GM23338 (cell line): ENCODE results near the gene TPP2. TPM values are rescaled to one million over a fixed set of nuclear protein-coding genes. Genes with fewer than 3 reads are reported as not detected.

Experiments
- CREB1 ChIP-seq: fragments of 250-450 bp; sonication (Bioruptor Pico); IDR thresholded peaks from 2 replicates; pipeline ENCODE4 v1.5.0; 2020; ENCODE audit warnings: low read depth, mild to moderate bottlenecking, moderate library complexity
- EZH2 ChIP-seq: fragments of 200-600 bp; sonication (generic); IDR thresholded peaks from one replicate; pipeline ENCODE4 v1.8.0; 2017; ENCODE audit warnings: antibody characterized with exemption, mild to moderate bottlenecking, low read depth; ENCODE audit not compliant: unreplicated experiment
- EZH2phosphoT487 ChIP-seq: fragments of 200-600 bp; sonication (generic); IDR thresholded peaks from one replicate; pipeline ENCODE4 v1.8.1; 2018; ENCODE audit warnings: antibody characterized with exemption; ENCODE audit not compliant: unreplicated experiment
- JUNB ChIP-seq: IDR thresholded peaks from one replicate; pipeline ENCODE4 v1.6.1; 2016; ENCODE audit warnings: antibody characterized with exemption; ENCODE audit not compliant: unreplicated experiment
- NANOG ChIP-seq: IDR thresholded peaks from 2 replicates; pipeline ENCODE4 v1.6.1; 2016; ENCODE audit warnings: antibody characterized with exemption, borderline replicate concordance
- POLR2AphosphoS5 ChIP-seq: IDR thresholded peaks from 2 replicates; pipeline ENCODE4 v1.6.1; 2016; ENCODE audit warnings: antibody characterized with exemption, low read depth
- REST ChIP-seq: IDR thresholded peaks from one replicate; pipeline ENCODE4 v1.6.1; 2018; ENCODE audit warnings: antibody characterized with exemption; ENCODE audit not compliant: unreplicated experiment
- STAT1 ChIP-seq: IDR thresholded peaks from one replicate; pipeline ENCODE4 v1.6.1; 2016; ENCODE audit warnings: antibody characterized with exemption; ENCODE audit not compliant: unreplicated experiment
- ZNF114 ChIP-seq: fragments of 250-450 bp; sonication (Bioruptor Pico); IDR thresholded peaks from 2 replicates; pipeline ENCODE4 v1.5.0; 2020; ENCODE audit warnings: mild to moderate bottlenecking, moderate library complexity
- ZNF331 ChIP-seq: fragments of 250-450 bp; sonication (Bioruptor Pico); IDR thresholded peaks from 2 replicates; pipeline ENCODE4 v1.5.0; 2020; ENCODE audit warnings: low read depth, mild to moderate bottlenecking, moderate library complexity
- ZNF462 ChIP-seq: fragments of 250-450 bp; sonication (Bioruptor Pico); IDR thresholded peaks from 2 replicates; pipeline ENCODE4 v1.5.0; 2020; ENCODE audit warnings: mild to moderate bottlenecking, moderate library complexity
- polyA plus RNA-seq: library from polyadenylated mRNA; unstranded; fragments of >200 nt; fragmentation: Nextera tagmentation; extraction: Ambion mirVana; gene quantifications from 2 replicates; pipeline ENCODE4 v1.2.1, GENCODE V29; 2016
- total RNA-seq: library from RNA; depleted of rRNA; stranded (reverse); fragments of >200 nt; shearing (Covaris generic); gene quantifications from 2 replicates; pipeline ENCODE4 v1.2.3, GENCODE V29; 2014
- TF ChIP-seq, protein P1 (sequence below): IDR thresholded peaks from 2 replicates; pipeline ENCODE4 v1.6.1; 2016; ENCODE audit warnings: antibody characterized with exemption

The TPP2 gene
- total and polyA plus RNA-seq, 2 experiments from 2014 or later = 56.6 to 111 TPM

- TF ChIP-seq ZNF462 (CRISPR knock-in tag) (no peak), ZNF331 (no peak), CREB1 (CRISPR knock-in tag) (no peak), POLR2AphosphoS5 (no peak), STAT1 (no peak), EZH2 (no peak), ZNF114 (CRISPR knock-in tag) (no peak), NANOG (no peak), JUNB (no peak), REST (no peak), EZH2phosphoT487 (no peak)
- TF ChIP-seq, protein P1, sequence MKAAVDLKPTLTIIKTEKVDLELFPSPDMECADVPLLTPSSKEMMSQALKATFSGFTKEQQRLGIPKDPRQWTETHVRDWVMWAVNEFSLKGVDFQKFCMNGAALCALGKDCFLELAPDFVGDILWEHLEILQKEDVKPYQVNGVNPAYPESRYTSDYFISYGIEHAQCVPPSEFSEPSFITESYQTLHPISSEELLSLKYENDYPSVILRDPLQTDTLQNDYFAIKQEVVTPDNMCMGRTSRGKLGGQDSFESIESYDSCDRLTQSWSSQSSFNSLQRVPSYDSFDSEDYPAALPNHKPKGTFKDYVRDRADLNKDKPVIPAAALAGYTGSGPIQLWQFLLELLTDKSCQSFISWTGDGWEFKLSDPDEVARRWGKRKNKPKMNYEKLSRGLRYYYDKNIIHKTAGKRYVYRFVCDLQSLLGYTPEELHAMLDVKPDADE = no peak
These were observed 62.5 kb downstream of the TPP2 start (continued) for GRCh38 chr13:102659168-102659713.
